ENCODE results near the gene RAPGEF4. TPM values are rescaled to one million over a fixed set of nuclear protein-coding genes. Genes with fewer than 3 reads are reported as not detected.

The RAPGEF4 gene
- total and polyA plus RNA-seq, 2 of the 8 experiments (the other 6 are each of a cell fraction or from before 2014, with no cell fraction given): 1.2 to 2.6 TPM

DNA sequence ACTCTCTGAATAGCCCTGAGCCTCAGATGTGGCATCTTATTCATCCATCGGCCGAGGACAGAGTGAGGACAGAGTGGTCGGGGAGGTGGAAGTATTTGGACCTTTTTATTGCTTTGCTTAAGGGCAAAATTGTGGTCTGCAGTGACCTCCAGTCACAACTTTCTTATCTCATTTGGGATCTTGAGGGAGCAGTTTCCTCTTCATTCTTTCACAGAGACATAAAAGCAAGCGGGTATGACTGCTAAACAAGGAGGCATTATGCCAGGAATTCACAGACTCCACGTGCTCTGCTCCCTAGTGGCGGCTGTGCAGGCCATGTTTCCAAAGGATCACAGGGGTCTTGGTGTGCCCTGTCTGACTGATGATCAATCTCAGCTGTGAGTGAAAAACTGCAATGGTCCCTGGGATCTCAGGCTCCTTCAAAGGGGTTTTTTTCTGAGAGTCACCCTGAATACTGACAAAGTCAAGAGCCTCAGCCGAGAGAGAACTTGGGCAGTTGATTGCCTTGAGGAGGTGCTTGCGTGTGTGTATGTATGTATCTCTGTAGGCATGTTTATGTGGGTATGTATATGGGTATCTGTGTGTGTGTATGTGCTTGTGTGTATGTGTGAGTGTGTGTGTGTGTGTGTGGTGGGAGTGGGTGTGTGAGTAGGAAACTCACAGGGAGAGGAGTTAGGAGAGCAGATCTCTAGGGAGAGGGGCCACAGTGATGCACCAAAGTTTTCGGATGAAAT, 47.7 kb downstream of the RAPGEF4 start:
- Histone ChIP-seq H3K36me3 (ENCODE audit: control insufficient read depth in 2 of 4, insufficient read depth in 4 of 4, low read length in 3 of 4) (no peaks in the 10 kb centered on the region), H2BK120ac (replicated peaks; ENCODE audit: low read depth, low read length) (no peak overlapping the region), H3K14ac (ENCODE audit: insufficient read length) (no peak overlapping the region), H4K91ac (replicated peaks; ENCODE audit: insufficient read length, low read length) (no peak overlapping the region), H3K9me3 (ENCODE audit: insufficient read depth in 2 of 2, low read depth in 1 of 2, low read length in 1 of 2) (no peaks in the 10 kb centered on the region), H3K18ac (ENCODE audit: extremely low read depth, low read length) (no peak overlapping the region), H3K23ac (ENCODE audit: insufficient read length) (no peak overlapping the region), H2AFZ (ENCODE audit: low read length) (no peak overlapping the region), H2BK12ac (ENCODE audit: low read depth, low read length) (no peak overlapping the region), H4K8ac (ENCODE audit: extremely low read depth, insufficient read depth, low read length) (no peak overlapping the region), H2BK15ac (ENCODE audit: low read length) (no peak overlapping the region), H3K4me3 (ENCODE audit: extremely low read depth in 1 of 4, insufficient read depth in 2 of 4, low read depth in 3 of 4, low read length in 4 of 4) (no peak overlapping the region), H3K79me2 (ENCODE audit: control insufficient read depth in 1 of 2, insufficient read depth in 2 of 2, low read length in 2 of 2) (no peaks in the 10 kb centered on the region), H2BK20ac (ENCODE audit: low read length) (no peak overlapping the region), H3K27me3 (replicated peaks in 1 of 4; ENCODE audit: control insufficient read depth in 3 of 4, extremely low read depth in 1 of 4, insufficient read depth in 3 of 4, low read length in 3 of 4) (no peaks in the 10 kb centered on the region), H3K9ac (replicated peaks in 1 of 4; ENCODE audit: extremely low read depth in 1 of 4, low read depth in 3 of 4, low read length in 3 of 4) (no peak overlapping the region), H4K20me1 (replicated peaks in 1 of 2; ENCODE audit: control insufficient read depth in 1 of 2, insufficient read depth in 2 of 2, low read length in 2 of 2) (no peaks in the 10 kb centered on the region), H3K4me2 (ENCODE audit: insufficient read depth in 1 of 2, low read depth in 2 of 2, low read length in 2 of 2) (no peak overlapping the region), H2BK5ac (ENCODE audit: low read depth, low read length) (no peak overlapping the region), H3K27ac (ENCODE audit: low read depth, low read length) (no peak overlapping the region), H3K79me1 (ENCODE audit: low read depth, low read length) (no peaks in the 10 kb centered on the region), H3K56ac (replicated peaks; ENCODE audit: insufficient read length, low read depth, low read length) (no peak overlapping the region), H4K5ac (ENCODE audit: insufficient read length, low read depth, low read length) (no peak overlapping the region), H3K4me1 (replicated peaks in 1 of 4; ENCODE audit: control insufficient read depth in 3 of 4, insufficient read depth in 4 of 4, low read length in 3 of 4) (no peaks in the 10 kb centered on the region), H3K4ac (replicated peaks; ENCODE audit: insufficient read length, low read depth, low read length) (no peak overlapping the region), H3K23me2 (ENCODE audit: low read depth, low read length) (peaks cover 2% of the 10 kb centered on the region; the same call in 1 of the 2 replicates), H2AK5ac (ENCODE audit: low read depth, low read length) (no peak overlapping the region)
- 91% methylated on average over 9 of the region's 9 CpGs; no CpG with 5 or more reads in 1 of the 2 experiments for WGBS, 2 experiments (ENCODE audit: extremely low coverage in 1 of 2, insufficient coverage in 1 of 2, insufficient read length in 1 of 2, insufficient replicate concordance in 2 of 2, low coverage in 1 of 2, low lambda C conversion rate in 2 of 2, missing lambda C conversion rate in 1 of 2)
- CTCF ChIA-PET (ENCODE audit: partially characterized antibody): no interaction called here
- no peak for DNase-seq (ENCODE audit: low read depth in 1 of 2, low spot score in 2 of 2)
- POLR2A ChIA-PET (ENCODE audit: partially characterized antibody): no interaction called here
- no peak for FAIRE-seq
- TF ChIP-seq TEAD4 (IDR thresholded peaks at IDR 0.05; ENCODE audit: low read depth, low read length): no peak
- TF ChIP-seq YY1 (IDR thresholded peaks at IDR 0.05; ENCODE audit: low read depth, low read length): no peak
- no peak for TF ChIP-seq KDM5A (IDR thresholded peaks at IDR 0.05; ENCODE audit: low read length)
- TF ChIP-seq PHF8 (conservative IDR thresholded peaks at IDR 0.05; ENCODE audit: low read depth, low read length): no peak
- TF ChIP-seq MAX (IDR thresholded peaks at IDR 0.05): 0 out of 2 replicates have a peak, but pooled peaks have one; percentile 26
- TF ChIP-seq CTCF (IDR thresholded peaks at IDR 0.05; ENCODE audit: control extremely low read depth in 1 of 3, insufficient read depth in 1 of 3, low read depth in 1 of 3, low read length in 3 of 3): peak in 1 of 3 experiments; percentile 21; a peak in 1 of 4 replicates
- no peak for TF ChIP-seq ZNF274 (IDR thresholded peaks at IDR 0.05; ENCODE audit: borderline replicate concordance, extremely low read depth, low read length)
- no peak for TF ChIP-seq POU5F1 (IDR thresholded peaks at IDR 0.05; ENCODE audit: low read depth, low read length)
- no peak for TF ChIP-seq USF2 (IDR thresholded peaks at IDR 0.05; ENCODE audit: low read length)

Measured in H1 (cell line).